CD4-positive, CD25-positive, alpha-beta regulatory T cell (primary cell): ENCODE measurements around the gene FOXJ2. TPM values are rescaled to one million over a fixed set of nuclear protein-coding genes. Genes with fewer than 3 reads are reported as not detected.
A peak's percentile ranks its signal among the peaks of the same experiment; 100 is the strongest.
"Not testable (repeated sequence)": the region's sequence is repeated elsewhere in the genome, so short reads cannot be mapped to it uniquely, and the experiment has no call there.

Source experiments
- ATAC-seq, 2 donors: fragments of 150-1000 bp; cut with Tn5 transposase; one replicate each; pipeline ENCODE4 v1.10.0; 2021; ENCODE audit warnings: low read depth in 2 of 2, moderate number of reproducible peaks in 2 of 2, moderate library complexity in 1 of 2
- DNase-seq, 3 donors: peaks; one replicate each; pipeline versions ENCODE4 v3.0.0 to v3.0.0-alpha.2; 2012 to 2022; ENCODE audit warnings: mixed read lengths in 1 of 3
- H3K27ac ChIP-seq: one replicate; pipeline ENCODE4 v1.7.0; 2013; ENCODE audit warnings: mild to moderate bottlenecking, low read length; ENCODE audit not compliant: insufficient read depth, poor library complexity, severe bottlenecking
- H3K27me3 ChIP-seq: one replicate; pipeline ENCODE4 v1.7.0; 2013; ENCODE audit warnings: low read length; ENCODE audit not compliant: control insufficient read depth, insufficient read depth
- H3K36me3 ChIP-seq: one replicate; pipeline ENCODE4 v1.7.0; 2013; ENCODE audit warnings: mild to moderate bottlenecking, low read length, moderate library complexity; ENCODE audit not compliant: control insufficient read depth, insufficient read depth
- H3K4me1 ChIP-seq: 2 replicates; pipeline ENCODE4 v1.7.0; 2013; ENCODE audit warnings: mild to moderate bottlenecking, low read length; ENCODE audit not compliant: insufficient read depth, control insufficient read depth, poor library complexity, severe bottlenecking
- H3K4me3 ChIP-seq: one replicate; pipeline ENCODE4 v1.7.0; 2013; ENCODE audit warnings: low read depth, mild to moderate bottlenecking, low read length, moderate library complexity
- H3K9me3 ChIP-seq, 2 experiments: 1 replicate in 1 of 2; 2 replicates in 1 of 2; pipeline ENCODE4 v1.7.0; 2013; ENCODE audit warnings: low read length in 2 of 2, mild to moderate bottlenecking in 1 of 2, moderate library complexity in 1 of 2; ENCODE audit not compliant: control insufficient read depth in 2 of 2
- H3K27ac Mint-ChIP-seq, 3 donors: one replicate each; pipeline ENCODE4 v1.8.0; 2020 to 2022; ENCODE audit warnings: mild to moderate bottlenecking in 3 of 3, mixed read lengths in 3 of 3, moderate library complexity in 2 of 3
- H3K27me3 Mint-ChIP-seq: one replicate; pipeline ENCODE4 v1.8.0; 2022; ENCODE audit warnings: mild to moderate bottlenecking, mixed read lengths
- H3K36me3 Mint-ChIP-seq: one replicate; pipeline ENCODE4 v1.8.0; 2020; ENCODE audit warnings: mixed read lengths
- H3K4me1 Mint-ChIP-seq, 4 donors: one replicate each; pipeline ENCODE4 v1.8.0; 2020 to 2022; ENCODE audit warnings: mixed read lengths in 4 of 4, mild to moderate bottlenecking in 1 of 4
- H3K4me3 Mint-ChIP-seq, 4 donors: one replicate each; pipeline ENCODE4 v1.8.0; 2020 to 2022; ENCODE audit warnings: mild to moderate bottlenecking in 4 of 4, mixed read lengths in 4 of 4, moderate library complexity in 3 of 4
- H3K9me3 Mint-ChIP-seq, 7 donors: one replicate each; pipeline ENCODE4 v1.8.0; 2020 to 2022; ENCODE audit warnings: mixed read lengths in 7 of 7, mild to moderate bottlenecking in 3 of 7, moderate library complexity in 2 of 7
- polyA plus RNA-seq, 4 donors: library from polyadenylated mRNA; unstranded; fragments of 300-500 nt; fragmentation: Illumina TruSeq; gene quantifications; one replicate each; pipeline ENCODE4 v1.2.3, GENCODE V29; 2021
- total RNA-seq: library from RNA; stranded (reverse); gene quantifications from one replicate; pipeline ENCODE4 v1.2.3, GENCODE V29; 2022

Gene FOXJ2
- total and polyA plus RNA-seq, 5 donors from 2014 or later: 6.6 to 26.1 (median 8.4) TPM

DNA sequence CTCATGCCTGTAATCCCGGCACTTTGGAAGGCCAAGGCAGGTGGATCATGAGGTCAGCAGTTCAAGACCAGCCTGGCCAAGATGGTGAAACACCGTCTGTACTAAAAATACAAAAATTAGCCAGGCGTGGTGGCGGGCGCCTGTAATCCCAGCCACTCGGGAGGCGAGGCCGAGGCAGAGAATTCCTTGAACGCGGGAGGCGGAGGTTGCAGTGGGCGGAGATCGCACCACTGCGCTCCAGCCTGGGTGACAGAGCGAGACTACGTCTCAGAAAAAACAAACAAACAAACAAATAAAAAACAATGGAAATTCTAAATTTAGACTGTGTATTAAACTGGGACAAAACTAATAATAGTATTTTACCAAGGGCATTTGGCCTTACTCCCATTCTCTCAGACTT, 14.3 kb upstream of the FOXJ2 start:
- peaks cover 62% of the 10 kb centered on the region for H3K27me3 Mint-ChIP-seq
- not testable (repeated sequence) for H3K27ac ChIP-seq, H3K9me3 Mint-ChIP-seq, ATAC-seq, H3K4me1 Mint-ChIP-seq, H3K4me3 ChIP-seq, H3K9me3 ChIP-seq, H3K36me3 ChIP-seq, DNase-seq, H3K27ac Mint-ChIP-seq, H3K36me3 Mint-ChIP-seq
- peak overlapping the region in 2 of 4 donors; percentile 15 to 73 for H3K4me3 Mint-ChIP-seq
- Histone ChIP-seq H3K4me1 (peaks cover 11% of the 10 kb centered on the region), H3K27me3 (peaks cover 11% of the 10 kb centered on the region)

GRCh38 chr12:8018666-8019581, 13.6 kb upstream of the FOXJ2 start:
- Histone ChIP-seq H3K9me3 (no peaks in the 10 kb centered on the region), H3K4me1 (peaks cover 11% of the 10 kb centered on the region), H3K27ac (no peak overlapping the region), H3K4me3 (no peak overlapping the region), H3K36me3 (no peaks in the 10 kb centered on the region), H3K27me3 (peaks cover 11% of the 10 kb centered on the region)
- Mint-ChIP-seq H3K27me3 (peaks cover 57% of the 10 kb centered on the region), H3K4me3 (peak overlapping the region in 3 of 4 donors; percentile 50 to 73 (median 58)), H3K4me1 (peaks cover 0 to 5% (median 2%) of the 10 kb centered on the region in 4 donors), H3K27ac (no peak overlapping the region), H3K36me3 (no peaks in the 10 kb centered on the region), H3K9me3 (peaks cover 0 to 3% (median 0%) of the 10 kb centered on the region in 7 donors)
- peak in 1 of 3 donors; percentile 43 for DNase-seq
- ATAC-seq: peak in 1 of 2 donors; percentile 28

DNA sequence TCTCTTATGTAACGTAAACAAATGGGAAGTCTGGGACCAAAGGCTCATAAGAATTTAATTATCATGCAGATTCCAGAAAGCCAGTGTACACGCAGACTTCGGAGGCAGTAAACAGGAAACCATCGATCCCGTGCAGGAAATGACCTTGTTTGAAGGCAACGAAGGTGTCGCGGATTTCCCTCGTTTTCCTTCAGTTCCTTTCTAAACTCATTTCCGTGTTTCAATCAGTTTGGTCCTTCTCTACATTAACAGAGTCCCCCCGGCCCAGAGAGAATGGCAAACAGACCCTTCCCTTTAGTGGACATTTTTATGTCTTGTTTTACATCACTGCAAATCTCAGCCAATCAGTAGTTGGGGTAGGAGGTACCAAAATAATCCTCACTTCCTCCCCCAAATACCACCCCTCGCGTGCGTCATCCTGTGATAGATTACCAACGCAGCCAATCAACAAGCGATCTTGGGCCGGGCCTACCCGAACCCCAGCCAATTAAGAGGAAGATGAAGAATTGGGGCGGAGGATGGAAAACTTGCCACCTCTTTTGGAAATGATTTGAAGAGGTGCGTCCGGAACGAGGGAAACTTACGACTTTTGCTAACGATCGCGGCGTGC, 6.1 kb upstream of the FOXJ2 start:
- H3K27me3 Mint-ChIP-seq: peaks cover 6% of the 10 kb centered on the region
- Histone ChIP-seq H3K4me1 (peaks cover 10% of the 10 kb centered on the region), H3K36me3 (no peaks in the 10 kb centered on the region), H3K9me3 (no peaks in the 10 kb centered on the region), H3K4me3 (peak overlapping the region; percentile 100), H3K27ac (peak overlapping the region; percentile 100), H3K27me3 (no peaks in the 10 kb centered on the region)
- H3K27ac Mint-ChIP-seq: peak overlapping the region; percentile 99 to 100 (median 99)
- peak overlapping the region; percentile 91 to 99 (median 96) for H3K4me3 Mint-ChIP-seq
- ATAC-seq: peak; percentile 97 to 98
- H3K36me3 Mint-ChIP-seq: peaks cover 3% of the 10 kb centered on the region
- DNase-seq: peak; percentile 96 to 99 (median 98)
- H3K9me3 Mint-ChIP-seq: no peaks in the 10 kb centered on the region
- peaks cover 4 to 25% (median 15%) of the 10 kb centered on the region in 4 donors for H3K4me1 Mint-ChIP-seq

DNA sequence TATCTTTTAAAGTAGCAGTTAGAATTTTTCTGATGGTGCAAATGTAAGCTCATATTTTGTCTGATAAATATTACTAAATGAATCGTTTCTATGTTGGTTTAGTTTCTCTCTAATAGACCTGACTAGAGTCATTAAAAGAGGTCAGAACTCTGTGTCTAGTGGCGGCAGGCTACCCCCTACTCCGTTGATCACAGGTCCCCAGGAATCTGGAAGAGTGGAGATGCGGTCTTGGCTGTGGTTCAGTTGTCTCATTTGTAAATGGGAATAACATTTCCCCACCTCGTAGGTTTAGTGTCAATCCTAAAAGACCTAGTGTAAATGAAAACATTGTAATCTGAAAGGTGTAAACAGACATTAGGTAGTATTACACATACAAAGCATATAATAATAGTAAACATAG, 4.7 kb upstream of the FOXJ2 start:
- Mint-ChIP-seq H3K27ac (peak overlapping the region in 2 of 3 donors; percentile 84 to 100), H3K27me3 (peaks cover 5% of the 10 kb centered on the region), H3K36me3 (peaks cover 3% of the 10 kb centered on the region), H3K4me3 (peak overlapping the region; percentile 91 to 99 (median 96)), H3K9me3 (no peaks in the 10 kb centered on the region), H3K4me1 (peaks cover 8 to 32% (median 19%) of the 10 kb centered on the region in 4 donors)
- H3K27ac ChIP-seq: no peak overlapping the region
- no peaks in the 10 kb centered on the region for H3K27me3 ChIP-seq
- H3K9me3 ChIP-seq: no peaks in the 10 kb centered on the region
- DNase-seq: no peak
- peaks cover 17% of the 10 kb centered on the region for H3K4me1 ChIP-seq
- H3K4me3 ChIP-seq: peak overlapping the region; percentile 64
- no peaks in the 10 kb centered on the region for H3K36me3 ChIP-seq
- ATAC-seq: no peak

- no peak overlapping the region for H3K27ac Mint-ChIP-seq
- H3K4me1 Mint-ChIP-seq: peaks cover 8 to 32% (median 20%) of the 10 kb centered on the region in 4 donors
- ATAC-seq: no peak
- no peaks in the 10 kb centered on the region for H3K36me3 ChIP-seq
- no peak overlapping the region for H3K27ac ChIP-seq
- no peaks in the 10 kb centered on the region for H3K27me3 ChIP-seq
- DNase-seq: no peak
- peak overlapping the region in 1 of 4 donors; percentile 8 for H3K4me3 Mint-ChIP-seq
- H3K9me3 ChIP-seq: no peaks in the 10 kb centered on the region
- H3K36me3 Mint-ChIP-seq: peaks cover 3% of the 10 kb centered on the region
- no peak overlapping the region for H3K4me3 ChIP-seq
- peaks cover 21% of the 10 kb centered on the region for H3K4me1 ChIP-seq
- peaks cover 5% of the 10 kb centered on the region for H3K27me3 Mint-ChIP-seq
- no peaks in the 10 kb centered on the region for H3K9me3 Mint-ChIP-seq
Measured at GRCh38 chr12:8028267-8028666, 4.2 kb upstream of the FOXJ2 start.

DNA sequence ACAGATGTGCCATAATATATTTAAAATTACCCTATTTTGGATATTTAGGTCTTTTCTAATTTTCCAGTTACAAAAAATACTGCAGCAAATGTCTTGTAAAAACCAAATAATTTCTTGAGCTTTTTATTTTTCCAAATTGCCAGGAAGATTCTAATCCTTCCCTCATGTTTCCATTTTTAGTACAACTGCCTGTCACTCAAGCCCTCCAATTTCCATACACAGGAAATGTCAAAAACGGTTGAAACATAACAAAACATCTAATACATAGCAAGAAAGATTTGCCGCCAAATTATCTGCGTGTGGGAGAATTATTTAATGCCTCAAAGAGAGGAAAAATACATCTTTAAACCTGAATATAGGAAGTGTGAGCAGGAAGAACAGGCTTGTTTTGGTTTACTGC, 2.3 kb upstream of the FOXJ2 start:
- no peak overlapping the region for H3K4me3 ChIP-seq
- no peak for DNase-seq
- no peaks in the 10 kb centered on the region for H3K9me3 ChIP-seq
- no peaks in the 10 kb centered on the region for H3K36me3 ChIP-seq
- Mint-ChIP-seq H3K9me3 (no peaks in the 10 kb centered on the region), H3K27me3 (peaks cover 5% of the 10 kb centered on the region), H3K27ac (no peak overlapping the region), H3K4me3 (peak overlapping the region in 3 of 4 donors; percentile 29 to 55 (median 52)), H3K4me1 (peaks cover 16 to 46% (median 35%) of the 10 kb centered on the region in 4 donors), H3K36me3 (no peaks in the 10 kb centered on the region)
- no peaks in the 10 kb centered on the region for H3K27me3 ChIP-seq
- H3K27ac ChIP-seq: no peak overlapping the region
- ATAC-seq: no peak
- peaks cover 41% of the 10 kb centered on the region for H3K4me1 ChIP-seq

- not testable (repeated sequence) for H3K9me3 ChIP-seq, H3K27ac ChIP-seq, H3K36me3 Mint-ChIP-seq, H3K27me3 ChIP-seq, H3K36me3 ChIP-seq, H3K4me3 ChIP-seq, H3K27ac Mint-ChIP-seq, H3K27me3 Mint-ChIP-seq, H3K9me3 Mint-ChIP-seq, ATAC-seq, DNase-seq
- Mint-ChIP-seq H3K4me1 (peaks cover 21 to 52% (median 41%) of the 10 kb centered on the region in 4 donors), H3K4me3 (peak overlapping the region in 1 of 4 donors; percentile 88)
- peaks cover 46% of the 10 kb centered on the region for H3K4me1 ChIP-seq
Measured at GRCh38 chr12:8031017-8031416, 1.5 kb upstream of the FOXJ2 start.
